ENCODE results near the gene HELB. TPM values are rescaled to one million over a fixed set of nuclear protein-coding genes. Genes with fewer than 3 reads are reported as not detected.

HELB gene
- total RNA-seq, 1 experiment from 2014 or later, result 9.3 TPM

GRCh38 chr12:66290716-66291200, 11.5 kb upstream of the HELB start:
- intact Hi-C loops (cut with micrococcal nuclease), result no loop called here
- DNase-seq (ENCODE audit: low read depth, low spot score) (no peak), ATAC-seq (no peak)
- Histone ChIP-seq H3K79me2 (ENCODE audit: insufficient read depth, low read length) (no peaks in the 10 kb centered on the region), H3K27ac (ENCODE audit: low read depth, low read length) (no peak overlapping the region), H4K20me1 (ENCODE audit: insufficient read depth) (no peaks in the 10 kb centered on the region), H3K4me1 (ENCODE audit: control insufficient read depth in 1 of 2, insufficient read depth in 2 of 2, low read length in 2 of 2) (no peaks in the 10 kb centered on the region), H3K9me3 (ENCODE audit: control insufficient read depth in 1 of 2, insufficient read depth in 1 of 2, low read depth in 1 of 2, low read length in 2 of 2) (no peaks in the 10 kb centered on the region), H3K4me2 (ENCODE audit: low read length) (no peak overlapping the region), H3K9me2 (ENCODE audit: insufficient read depth) (no peaks in the 10 kb centered on the region), H3K4me3 (replicated peaks in 1 of 2; ENCODE audit: low read depth in 1 of 2, low read length in 2 of 2) (no peak overlapping the region), H3K27me3 (ENCODE audit: insufficient read depth, low read length) (no peaks in the 10 kb centered on the region), H3K9ac (ENCODE audit: low read length) (no peak overlapping the region), H2AFZ (ENCODE audit: low read depth, low read length, poor library complexity, severe bottlenecking) (no peak overlapping the region), H3K36me3 (ENCODE audit: control insufficient read depth in 1 of 2, insufficient read depth in 2 of 2, low read length in 2 of 2) (no peaks in the 10 kb centered on the region)
- ChIA-PET POLR2A (no interaction called here), RAD21 (ENCODE audit: low non-redundant PET in 1 of 2, low total read pairs in 2 of 2, uncharacterized antibody in 2 of 2, unreplicated experiment in 2 of 2) (no interaction called here), CTCF (no interaction called here)
- no peak for TF ChIP-seq ZBTB33 (IDR thresholded peaks at IDR 0.05; ENCODE audit: extremely low read depth, insufficient replicate concordance, low read length)
- no peak for TF ChIP-seq POLR2AphosphoS5 (IDR thresholded peaks at IDR 0.05; ENCODE audit: low read depth, low read length)
- no peak for TF ChIP-seq TCF7L2 (IDR thresholded peaks at IDR 0.05; ENCODE audit: borderline replicate concordance, extremely low read depth, insufficient read depth, insufficient read length)
- no peak for TF ChIP-seq RAD21 (IDR thresholded peaks at IDR 0.05; ENCODE audit: low read depth)
- TF ChIP-seq MAX (IDR thresholded peaks at IDR 0.05), result no peak
- TF ChIP-seq POLR2A (IDR thresholded peaks at IDR 0.05; ENCODE audit: borderline replicate concordance, extremely low read depth, insufficient read depth, insufficient read length), result no peak
- no peak for TF ChIP-seq EZH2 (IDR thresholded peaks at IDR 0.05)
- no peak for TF ChIP-seq ATF3 (IDR thresholded peaks at IDR 0.05)
- TF ChIP-seq ZNF274 (IDR thresholded peaks at IDR 0.05; ENCODE audit: low read depth, low read length), result no peak
- TF ChIP-seq CTCF (IDR thresholded peaks at IDR 0.05 in 2 of 3, conservative IDR thresholded peaks at IDR 0.05 in 1 of 3; ENCODE audit: borderline replicate concordance in 1 of 3, insufficient read depth in 1 of 3, low read depth in 2 of 3, low read length in 2 of 3), result no peak
- TF ChIP-seq FOSL1 (IDR thresholded peaks at IDR 0.05; ENCODE audit: low read depth), result no peak
- TF ChIP-seq CBX3 (IDR thresholded peaks at IDR 0.05; ENCODE audit: low read depth), result no peak
- TF ChIP-seq REST (IDR thresholded peaks at IDR 0.05; ENCODE audit: low read depth), result no peak
- TF ChIP-seq CEBPB (IDR thresholded peaks at IDR 0.05; ENCODE audit: low read depth), result no peak
- no peak for TF ChIP-seq EGR1 (IDR thresholded peaks at IDR 0.05; ENCODE audit: low read depth)
- no peak for TF ChIP-seq SIN3A (IDR thresholded peaks at IDR 0.05; ENCODE audit: low read depth)
- BruUV-seq (replicated peaks), result no TSS peak

Measured in HCT116 (cell line).